ENCODE measurements around the gene AKAP6.

The AKAP6 gene

DNA sequence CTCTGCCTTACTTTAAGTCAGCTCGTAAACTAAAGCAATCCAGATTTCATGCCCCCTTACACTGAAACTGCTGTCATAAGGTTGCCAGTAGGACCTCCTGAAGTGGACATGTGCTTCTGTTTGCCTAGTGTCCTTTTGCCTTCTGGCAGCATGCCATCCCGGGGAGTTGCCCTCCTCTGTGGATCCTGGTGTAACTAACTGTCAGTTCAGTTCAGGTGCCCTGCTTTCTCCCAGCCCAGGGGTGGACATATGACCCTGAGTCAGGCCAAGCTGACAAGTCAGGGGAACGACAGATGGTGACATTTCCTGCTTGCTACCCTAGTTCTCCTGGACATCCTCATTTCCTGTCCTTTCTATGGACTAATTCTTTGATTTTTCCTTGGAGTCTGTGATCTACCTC is 25.6 kb downstream of the AKAP6 start:
- TF ChIP-seq CTCF (conservative IDR thresholded peaks at IDR 0.05; ENCODE audit: low read depth): no peak
- DNase-seq (ENCODE audit: low spot score): no peak
- no peak overlapping the region for H3K27ac ChIP-seq
- ChIA-PET POLR2A (ENCODE audit: low non-redundant PET) (interaction anchor here (0.5 kb wide), 1 partner anchor 127 kb away, joined by 3 read pairs; no protein-coding TSS in a partner anchor), CTCF (interaction anchor here (0.6 kb wide), 1 partner anchor 34 kb away, joined by 3 read pairs; no protein-coding TSS in a partner anchor)

- H3K27ac ChIP-seq: no peak overlapping the region
- no peak for TF ChIP-seq CTCF (conservative IDR thresholded peaks at IDR 0.05; ENCODE audit: low read depth)
- ChIA-PET CTCF (no interaction called here), POLR2A (ENCODE audit: low non-redundant PET) (no interaction called here)
- no peak for DNase-seq (ENCODE audit: low spot score)
Measured at GRCh38 chr14:32358781-32359180, 29.7 kb downstream of the AKAP6 start.

DNA sequence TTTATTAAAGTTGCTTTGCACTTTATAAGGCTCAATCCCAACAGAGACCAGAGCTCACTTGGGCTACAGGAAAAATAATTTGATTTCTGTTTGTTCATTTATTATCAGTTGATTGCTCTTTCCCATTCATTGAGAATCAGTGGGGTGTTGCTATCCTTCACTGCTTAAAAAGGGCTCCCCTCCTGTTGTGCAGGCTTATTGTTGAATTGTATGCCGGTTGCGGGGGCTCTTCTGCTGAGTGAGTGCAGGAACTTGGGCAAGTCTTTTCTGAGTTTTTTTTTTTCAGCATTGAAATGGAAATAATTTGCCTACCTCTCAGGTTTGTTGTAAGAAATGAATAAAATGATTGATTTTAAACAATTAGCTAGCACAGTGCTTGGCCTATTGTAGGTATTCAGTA is 32.6 kb downstream of the AKAP6 start:
- ChIA-PET POLR2A (ENCODE audit: low non-redundant PET) (interaction anchor here (0.6 kb wide), 1 partner anchor 9 kb away, joined by 3 read pairs; no protein-coding TSS in a partner anchor), CTCF (no interaction called here)
- no peak overlapping the region for H3K27ac ChIP-seq
- no peak for DNase-seq (ENCODE audit: low spot score)
- TF ChIP-seq CTCF (conservative IDR thresholded peaks at IDR 0.05; ENCODE audit: low read depth): no peak

DNA sequence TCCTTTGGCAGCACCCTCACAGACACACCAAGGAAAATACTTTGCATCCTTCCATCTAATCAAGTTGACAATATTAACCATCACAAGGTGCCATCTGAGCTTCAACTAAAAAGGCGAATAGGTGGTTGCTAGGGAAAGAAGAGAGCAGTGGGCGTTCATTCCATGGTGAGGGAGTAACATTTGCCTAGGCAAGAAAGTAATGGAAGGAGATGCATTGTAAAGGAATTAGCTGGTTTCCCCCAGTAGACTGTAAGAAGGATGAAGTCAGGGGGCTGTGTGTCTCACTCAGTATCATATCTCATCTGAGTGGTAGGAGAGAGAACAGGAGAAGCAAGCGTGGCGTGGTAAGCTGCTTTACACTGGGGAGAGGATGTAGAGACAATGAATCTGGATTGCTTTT is 34.7 kb downstream of the AKAP6 start:
- ChIA-PET CTCF (interaction anchor here (0.6 kb wide), 1 partner anchor 11 kb away, joined by 3 read pairs; no protein-coding TSS in a partner anchor), POLR2A (ENCODE audit: low non-redundant PET) (interaction anchor here (0.6 kb wide), 1 partner anchor 9 kb away, joined by 5 read pairs; no protein-coding TSS in a partner anchor)
- TF ChIP-seq CTCF (conservative IDR thresholded peaks at IDR 0.05; ENCODE audit: low read depth): no peak
- no peak overlapping the region for H3K27ac ChIP-seq
- DNase-seq (ENCODE audit: low spot score): no peak

- ChIA-PET POLR2A (ENCODE audit: low non-redundant PET) (no interaction called here), CTCF (no interaction called here)
- no peak for TF ChIP-seq CTCF (conservative IDR thresholded peaks at IDR 0.05; ENCODE audit: low read depth)
- H3K27ac ChIP-seq: no peak overlapping the region
- DNase-seq (ENCODE audit: low spot score): no peak
Measured at GRCh38 chr14:32364941-32365340, 35.8 kb downstream of the AKAP6 start.

DNA sequence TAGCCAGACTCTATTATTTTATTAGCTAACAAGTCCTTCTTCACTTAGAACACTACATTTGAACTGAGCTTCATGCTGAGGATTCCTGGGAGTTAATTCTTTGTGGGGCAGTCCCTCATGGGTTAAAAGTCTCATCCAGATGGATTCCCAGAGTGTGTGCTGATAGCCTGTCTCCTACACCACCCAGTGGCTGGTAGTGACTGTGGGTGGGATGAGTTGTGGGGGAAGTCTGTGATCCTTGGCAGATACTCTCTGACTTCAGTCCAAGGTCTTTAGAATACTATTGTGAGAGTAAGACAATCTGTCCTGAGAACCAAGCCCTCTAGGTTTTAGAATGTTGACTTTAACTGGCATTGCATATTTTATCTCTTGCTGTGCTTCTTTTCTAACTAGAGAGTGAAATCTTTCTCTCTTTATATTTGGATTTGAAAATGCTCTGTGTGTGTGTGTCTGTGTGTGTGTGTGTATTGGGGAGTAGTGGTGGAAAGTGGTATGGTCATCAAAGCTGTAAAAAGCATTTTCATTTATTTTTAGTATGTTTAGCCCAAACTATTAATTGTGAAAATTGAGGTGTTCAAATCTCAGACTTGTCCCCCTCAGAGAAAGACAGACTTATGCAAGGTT is 37.3 kb downstream of the AKAP6 start:
- H3K27ac ChIP-seq: no peak overlapping the region
- no peak for DNase-seq (ENCODE audit: low spot score)
- CTCF ChIA-PET: no interaction called here
- POLR2A ChIA-PET (ENCODE audit: low non-redundant PET): no interaction called here
- no peak for TF ChIP-seq CTCF (conservative IDR thresholded peaks at IDR 0.05; ENCODE audit: low read depth)
